HL-60/S4 treated with phorbol 12-myristate 13-acetate at 8.2 ng/mL for 4 days and 3 days (cell line): ENCODE data around the gene RANGRF.

Source experiments
- in situ Hi-C: fragments of 300-500 bp; cut with MboI; formaldehyde crosslinking; loops from 2 replicates; pipeline ENCODE4 v1.15.0; 2022; ENCODE audit warnings: low sequenced_read_pairs

Gene RANGRF

DNA sequence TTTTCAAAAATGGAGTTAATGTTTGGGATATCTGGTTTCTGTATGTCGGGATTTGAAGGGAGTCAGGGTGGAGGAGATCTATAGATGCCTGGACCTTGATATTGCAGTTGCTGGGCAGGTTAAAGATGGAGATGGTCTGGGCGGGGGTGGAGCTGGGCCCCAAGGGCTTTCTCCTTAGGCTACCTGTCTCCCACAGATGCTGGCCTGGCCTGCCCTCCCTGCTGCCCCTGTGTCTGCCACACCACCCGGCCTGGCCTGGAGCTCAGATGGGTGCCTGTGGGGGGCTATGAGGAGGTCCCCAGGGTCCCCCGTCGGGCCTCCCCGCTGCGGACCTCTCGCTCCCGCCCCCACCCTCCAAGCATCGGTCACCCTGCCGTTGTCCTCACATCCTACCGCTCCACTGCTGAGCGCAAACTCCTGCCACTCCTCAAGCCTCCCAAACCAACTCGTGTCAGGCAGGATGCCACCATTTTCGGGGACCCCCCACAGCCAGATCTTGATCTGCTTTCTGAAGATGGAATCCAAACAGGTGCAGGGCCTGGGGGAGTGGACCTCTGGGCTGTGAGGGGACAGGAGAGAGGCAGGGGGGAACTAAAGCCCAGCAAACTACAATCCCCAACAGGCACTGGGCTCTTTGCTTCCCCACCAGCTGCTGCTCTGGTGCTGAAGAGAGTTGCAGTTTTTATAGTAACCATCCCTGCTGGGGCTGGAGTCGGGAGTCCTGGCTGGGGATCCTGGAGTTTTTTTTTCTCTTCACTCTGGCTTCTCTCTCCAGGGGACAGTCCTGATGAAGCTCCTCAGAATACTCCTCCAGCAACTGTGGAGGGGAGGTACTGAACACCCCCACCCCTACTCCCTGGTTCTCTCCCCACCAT is 24.5 kb downstream of the RANGRF start:
- in situ Hi-C loops, result no loop called here

DNA sequence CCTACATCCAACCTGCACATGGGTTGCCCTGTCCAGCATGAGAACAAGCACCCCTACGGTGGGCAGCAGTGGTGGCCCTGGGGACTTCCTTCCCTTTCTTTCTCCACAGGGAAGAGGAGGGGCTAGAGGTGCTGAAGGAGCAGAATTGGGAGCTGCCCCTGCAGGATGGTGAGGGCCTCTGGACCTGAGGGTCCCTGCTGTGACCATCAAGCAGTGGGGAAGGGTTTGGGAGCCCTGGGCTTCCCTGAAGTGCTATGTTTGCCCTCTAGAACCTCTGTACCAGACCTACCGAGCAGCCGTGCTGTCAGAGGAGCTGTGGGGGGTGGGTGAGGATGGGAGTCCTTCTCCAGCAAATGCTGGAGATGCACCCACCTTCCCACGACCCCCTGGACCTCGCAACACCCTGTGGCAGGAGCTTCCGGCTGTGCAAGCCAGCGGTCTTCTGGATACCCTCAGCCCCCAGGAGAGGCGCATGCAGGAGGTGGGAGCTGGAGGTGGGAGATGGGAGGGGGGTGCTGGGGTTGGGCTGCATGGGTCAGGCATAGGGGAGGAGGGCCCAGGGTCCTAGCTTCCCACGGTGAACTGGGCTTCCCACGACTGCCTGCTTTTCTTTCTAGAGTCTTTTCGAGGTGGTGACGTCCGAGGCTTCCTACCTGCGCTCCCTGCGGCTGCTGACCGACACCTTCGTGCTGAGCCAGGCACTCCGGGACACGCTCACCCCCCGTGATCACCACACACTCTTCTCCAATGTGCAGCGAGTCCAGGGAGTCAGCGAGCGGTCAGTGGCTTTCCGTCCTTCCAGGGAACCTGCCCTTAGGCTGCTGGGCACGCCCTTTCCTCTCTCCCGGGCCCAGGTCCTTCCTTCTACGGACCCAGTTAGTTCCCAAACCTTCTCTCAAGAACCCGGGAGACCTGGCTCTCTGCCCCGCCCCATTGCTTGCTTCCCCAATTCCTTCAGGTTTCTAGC is 26.6 kb downstream of the RANGRF start:
- in situ Hi-C loops, result no loop called here

DNA sequence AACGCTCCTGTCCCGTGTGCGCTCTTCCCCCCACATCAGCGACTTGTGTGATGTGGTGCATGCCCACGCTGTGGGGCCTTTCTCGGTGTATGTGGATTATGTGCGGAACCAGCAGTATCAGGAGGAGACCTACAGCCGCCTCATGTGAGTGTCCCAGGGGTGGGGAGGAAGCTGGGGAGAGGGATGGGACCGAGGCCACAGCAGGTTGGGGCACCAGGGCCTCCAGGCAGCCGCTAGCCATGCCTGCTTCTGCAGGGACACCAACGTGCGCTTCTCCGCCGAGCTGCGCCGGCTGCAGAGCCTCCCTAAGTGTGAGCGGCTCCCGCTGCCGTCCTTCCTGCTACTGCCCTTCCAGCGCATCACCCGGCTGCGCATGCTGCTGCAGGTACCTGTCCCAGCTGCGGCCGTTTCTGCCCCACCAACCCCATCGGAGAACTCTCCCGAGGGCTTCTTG is 27.3 kb downstream of the RANGRF start:
- in situ Hi-C loops, result no loop called here

DNA sequence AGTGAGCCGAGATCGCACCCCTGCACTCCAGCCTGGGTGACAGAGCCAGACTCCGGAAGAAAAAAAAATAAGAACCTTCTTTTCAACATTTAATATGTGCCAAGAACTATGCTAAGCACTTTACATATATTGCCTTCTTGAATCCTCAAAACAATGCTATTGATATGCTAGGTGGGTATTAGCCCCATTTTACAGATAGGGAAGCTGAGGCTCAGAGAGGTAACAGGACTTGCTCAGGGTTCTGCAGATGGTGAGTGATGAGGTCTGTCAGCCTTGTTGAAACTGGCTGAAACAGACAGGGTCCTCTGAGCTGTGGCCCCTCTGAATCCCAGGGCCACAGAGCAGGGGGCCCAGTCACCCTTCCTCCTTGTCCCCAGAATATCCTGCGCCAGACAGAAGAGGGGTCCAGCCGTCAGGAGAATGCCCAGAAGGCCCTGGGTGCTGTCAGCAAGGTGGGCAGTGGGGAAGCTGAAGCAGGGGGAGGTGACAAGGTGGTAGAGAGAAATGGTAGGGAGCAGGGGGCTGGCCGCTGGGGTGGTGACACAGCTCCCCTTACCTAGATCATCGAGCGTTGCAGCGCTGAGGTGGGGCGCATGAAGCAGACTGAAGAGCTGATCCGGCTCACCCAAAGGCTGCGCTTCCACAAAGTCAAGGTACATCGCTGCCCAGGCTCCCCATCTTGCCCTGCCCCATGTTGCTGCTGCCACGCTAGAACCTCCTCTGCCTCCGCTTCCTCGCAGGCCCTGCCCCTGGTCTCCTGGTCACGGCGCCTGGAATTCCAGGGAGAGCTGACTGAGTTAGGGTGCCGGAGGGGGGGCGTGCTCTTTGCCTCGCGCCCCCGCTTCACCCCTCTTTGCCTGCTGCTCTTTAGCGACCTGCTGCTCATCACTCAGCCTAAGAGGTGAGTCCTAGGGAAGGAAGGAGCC is 29.8 kb downstream of the RANGRF start:
- in situ Hi-C loops, result no loop called here

DNA sequence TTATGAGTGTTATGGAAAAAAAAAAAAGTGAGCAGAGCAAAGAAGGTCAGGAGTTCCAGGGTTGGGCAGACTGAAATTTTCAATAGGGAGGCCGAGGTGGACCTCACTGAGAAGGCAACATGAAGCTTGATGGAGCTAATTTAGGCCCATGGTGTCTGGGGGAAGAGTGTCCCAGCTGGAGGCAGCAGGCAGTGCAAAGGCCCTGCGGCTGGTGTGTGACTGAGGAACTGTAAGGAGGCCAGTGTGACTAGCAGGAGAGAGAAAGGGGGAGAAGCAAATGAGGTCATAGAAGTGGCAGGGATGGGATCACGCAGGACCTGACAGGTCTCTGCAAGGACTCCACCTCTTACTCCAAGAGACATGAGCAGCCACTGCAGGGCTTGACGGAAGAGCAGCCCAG is 31.8 kb downstream of the RANGRF start:
- in situ Hi-C loops, result no loop called here

DNA sequence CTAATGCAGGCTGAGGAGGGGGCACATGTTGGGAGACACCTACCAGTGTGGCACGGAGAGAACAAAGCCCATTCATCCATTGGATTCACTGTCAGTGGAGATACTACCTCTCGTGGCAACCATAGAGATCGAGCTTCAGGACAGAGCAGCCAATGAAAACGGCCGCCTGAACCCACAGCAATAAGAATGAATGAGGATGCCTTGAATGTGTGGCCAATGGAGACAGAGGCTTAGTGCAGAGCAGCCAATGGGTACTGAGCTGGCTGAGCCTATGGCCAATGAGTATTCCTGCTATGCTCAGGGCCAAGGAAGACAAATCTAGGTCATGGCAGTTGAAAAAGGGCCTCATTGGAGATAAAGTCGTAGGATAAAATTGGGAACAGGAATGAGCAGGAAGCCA is 32.5 kb downstream of the RANGRF start:
- in situ Hi-C loops, result no loop called here

DNA sequence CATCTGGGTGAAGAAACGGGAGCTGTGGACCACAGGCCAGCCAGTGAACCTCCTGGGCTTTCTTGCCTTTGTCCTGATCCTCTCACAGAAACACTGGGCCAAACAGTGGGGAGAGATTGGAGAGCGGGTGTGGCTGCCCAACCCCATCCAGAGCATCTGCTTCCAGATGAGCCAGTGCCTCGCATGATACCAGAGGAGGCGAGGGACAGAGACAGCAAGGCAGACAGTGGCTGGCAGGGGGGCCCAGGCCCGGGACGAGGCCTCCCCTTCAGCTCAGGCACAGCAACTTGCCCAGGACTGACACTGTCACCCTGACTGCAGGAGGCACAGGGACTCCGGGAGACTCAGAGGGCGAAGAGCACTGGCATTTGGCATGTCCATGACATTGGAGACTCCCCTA is 33.6 kb downstream of the RANGRF start:
- in situ Hi-C loops, result no loop called here

DNA sequence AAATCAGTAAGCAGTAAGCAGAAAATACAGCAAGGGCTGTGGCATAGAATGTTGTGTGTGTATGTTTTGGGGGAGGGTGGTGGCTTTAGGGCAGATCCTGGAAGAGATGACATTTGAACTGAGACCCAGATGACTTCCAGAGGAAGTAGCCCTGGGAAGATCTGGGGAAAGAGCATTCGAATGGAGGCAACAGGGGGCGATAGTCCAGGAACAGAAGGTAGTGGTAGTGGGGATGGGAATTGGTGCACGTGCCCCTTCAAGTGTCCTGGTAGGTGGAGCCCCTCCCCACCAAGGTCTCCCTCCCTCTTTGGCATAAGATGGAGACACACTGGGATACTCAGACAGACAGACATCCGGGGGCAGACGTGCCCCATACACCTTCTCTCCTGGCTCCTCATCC is 35.7 kb downstream of the RANGRF start:
- in situ Hi-C loops, result no loop called here

DNA sequence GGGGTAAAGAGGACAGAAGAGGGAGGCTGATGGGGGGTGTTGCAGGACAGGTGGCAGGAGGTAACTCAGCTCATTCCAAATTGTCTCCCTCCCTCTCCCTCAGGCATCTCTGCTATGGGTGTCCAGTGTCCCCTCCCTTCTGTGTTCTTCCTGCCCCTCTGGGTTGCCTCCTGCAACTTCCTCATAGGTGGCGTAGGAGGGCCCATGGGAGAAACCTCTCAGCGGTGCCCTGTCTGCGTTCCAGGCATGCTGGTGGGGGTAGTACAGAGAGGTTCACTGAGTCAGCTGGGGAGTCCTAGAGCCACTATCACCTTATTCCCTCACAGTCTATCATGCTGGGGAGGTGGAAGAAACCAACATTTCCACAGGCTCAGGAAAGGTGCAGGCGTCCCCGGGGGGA is 36.5 kb downstream of the RANGRF start:
- in situ Hi-C loops, result no loop called here

DNA sequence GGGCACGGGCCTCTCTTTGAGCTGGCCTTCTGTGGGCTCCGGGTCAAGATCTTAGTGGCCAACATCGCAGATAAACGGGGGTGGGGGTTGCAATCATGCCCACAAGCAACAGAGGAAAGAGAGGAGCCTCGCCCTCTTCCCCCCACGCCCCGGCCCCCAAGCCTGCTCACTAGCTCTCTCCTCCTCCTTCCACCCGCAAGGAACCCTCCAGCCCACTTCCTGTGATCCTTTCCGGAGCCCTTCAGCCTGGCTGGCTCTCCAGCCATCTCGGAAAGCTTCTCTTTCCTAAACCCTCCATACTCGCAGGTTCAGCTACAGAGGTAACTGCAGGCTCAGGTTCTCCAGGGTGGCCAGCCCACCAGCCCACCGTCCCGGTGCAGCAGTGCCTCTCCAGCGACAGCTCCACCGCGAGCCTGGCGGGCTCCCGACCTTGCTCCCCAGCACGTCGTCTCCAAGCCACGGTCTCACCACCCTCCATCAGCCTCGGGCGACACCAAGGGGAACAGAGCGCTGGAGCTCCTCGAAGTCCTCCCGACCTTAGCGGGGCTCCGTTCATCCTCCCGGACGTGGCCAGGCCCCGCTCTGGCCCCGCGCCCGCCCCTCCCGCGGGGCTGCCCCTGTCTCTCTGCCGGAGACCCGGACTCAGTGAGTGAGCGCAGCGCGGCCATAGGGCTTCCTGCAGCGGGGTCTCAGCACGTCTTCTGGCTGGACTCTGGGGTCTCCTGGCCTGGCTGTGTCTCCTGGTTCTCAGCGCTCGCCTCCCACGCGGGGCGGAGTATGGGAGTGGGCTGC is 38.2 kb downstream of the RANGRF start:
- in situ Hi-C loops, result no loop called here

DNA sequence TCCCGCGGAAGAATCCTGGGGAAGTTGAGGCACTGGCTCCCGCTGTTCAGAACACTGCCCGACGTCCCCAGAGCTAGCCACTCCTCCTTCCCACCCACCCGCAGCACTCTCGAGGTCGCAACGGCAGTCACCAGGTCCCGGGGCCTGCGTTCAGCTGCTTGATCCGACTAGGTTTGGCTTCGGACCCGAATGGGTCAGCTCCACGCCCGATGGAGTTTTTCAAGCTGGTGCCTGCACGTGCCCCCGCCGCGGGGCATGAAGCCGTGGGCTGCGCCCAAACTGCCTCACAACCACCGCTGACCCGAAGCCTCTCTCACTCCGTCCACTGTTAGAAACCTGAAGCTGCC is 38.8 kb downstream of the RANGRF start:
- in situ Hi-C loops, result no loop called here

DNA sequence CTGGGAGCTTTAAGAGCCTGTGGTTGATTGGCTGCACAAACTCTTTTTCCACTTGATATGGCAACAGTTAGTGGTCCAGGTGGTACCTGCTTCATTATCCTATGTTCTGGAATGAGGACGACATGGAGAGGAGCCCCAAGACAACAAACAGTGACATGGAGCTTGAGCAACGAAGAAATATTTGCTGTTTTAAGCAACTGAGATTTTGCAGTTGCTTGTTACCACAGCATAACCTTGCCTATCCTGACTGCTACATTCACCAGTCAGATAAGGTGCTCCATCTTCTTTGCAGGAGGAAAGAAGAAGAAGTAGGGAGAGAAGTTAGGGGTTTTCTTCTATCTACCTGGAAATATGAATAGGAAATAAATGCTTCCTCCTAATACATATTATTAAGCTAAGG is 43.7 kb downstream of the RANGRF start:
- in situ Hi-C loops, result no loop called here

DNA sequence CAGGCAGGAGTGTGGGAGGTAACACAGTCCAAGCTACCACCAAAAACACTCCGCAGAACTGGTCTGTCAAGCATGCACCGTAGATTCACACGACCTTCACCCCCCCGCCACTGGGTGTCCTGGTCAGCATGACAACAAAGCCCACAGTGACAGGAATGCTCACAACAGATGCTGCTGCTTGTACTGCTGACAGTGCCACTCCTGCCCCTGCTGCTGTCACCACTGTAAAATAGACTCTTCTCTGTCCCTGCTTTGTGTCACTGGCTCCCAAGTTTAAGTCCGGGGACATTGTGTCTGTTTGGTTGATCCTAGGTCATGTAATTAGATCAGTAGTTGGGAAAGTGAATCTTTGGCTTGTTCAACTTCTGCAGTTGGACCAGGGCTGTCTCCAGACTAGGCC is 44.2 kb downstream of the RANGRF start:
- in situ Hi-C loops, result no loop called here

DNA sequence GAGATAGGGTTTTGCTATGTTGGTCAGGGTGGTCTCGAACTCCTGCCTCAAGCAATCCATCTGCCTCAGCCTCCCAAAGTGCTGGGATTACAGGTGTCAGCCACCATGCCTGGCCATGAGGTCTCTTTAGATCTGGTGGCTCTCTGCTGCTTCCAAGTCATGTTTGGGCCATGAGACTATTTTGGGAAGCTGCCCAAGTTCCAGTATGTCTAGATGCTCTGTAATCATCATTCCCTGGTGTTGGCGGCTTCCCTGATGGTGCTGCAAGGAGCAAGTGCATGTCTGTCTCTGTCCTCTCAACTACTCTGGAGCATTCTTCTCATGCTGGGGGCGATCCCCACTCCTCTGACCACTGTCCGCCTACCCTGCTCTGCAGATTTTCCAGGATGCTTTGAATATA is 44.8 kb downstream of the RANGRF start:
- in situ Hi-C loops, result no loop called here

DNA sequence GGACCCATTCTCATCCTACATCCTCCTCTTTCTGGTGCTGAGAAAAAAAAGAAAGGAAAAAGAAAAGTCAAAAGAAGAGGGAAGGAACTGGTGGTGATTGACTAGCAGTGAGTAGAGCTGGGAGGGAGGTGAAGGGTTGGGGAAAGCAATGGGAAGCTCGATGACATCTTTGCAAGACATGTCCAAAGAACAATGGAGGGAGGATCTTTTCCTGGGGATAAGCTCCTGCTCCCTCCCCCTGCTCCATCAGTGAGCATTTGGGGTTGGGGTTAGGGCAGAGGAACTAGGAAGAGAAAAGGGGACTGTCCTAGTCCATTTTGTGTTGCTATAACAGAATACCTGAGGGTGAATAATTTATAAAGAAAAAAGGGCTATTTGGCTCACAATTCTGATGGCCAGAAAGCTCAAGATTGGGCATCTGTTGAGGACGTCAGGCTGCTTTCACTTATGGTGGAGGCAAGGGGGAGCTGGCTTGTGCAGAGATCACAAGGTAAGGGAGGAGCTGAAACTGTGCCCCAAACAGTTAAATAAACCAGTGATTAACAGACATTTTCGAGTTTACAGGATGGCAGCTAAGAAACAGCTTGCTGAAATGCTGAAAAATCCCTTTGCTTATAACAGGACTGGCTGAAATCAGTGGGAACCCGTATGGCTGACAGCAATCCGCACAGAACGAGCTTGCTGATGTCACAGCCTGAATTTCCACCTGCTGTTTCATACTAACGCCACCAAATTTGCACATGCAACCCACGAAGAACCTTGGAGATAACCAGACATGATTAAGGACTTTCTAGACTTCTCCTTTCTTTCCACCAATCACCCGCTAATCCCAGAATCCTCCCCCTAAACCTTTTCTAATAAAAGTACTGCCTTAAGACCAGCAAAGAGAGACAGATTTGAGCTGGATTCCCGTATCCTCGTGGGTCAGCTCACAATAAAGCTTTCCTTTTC is 49.6 kb downstream of the RANGRF start:
- in situ Hi-C loops, result no loop called here

DNA sequence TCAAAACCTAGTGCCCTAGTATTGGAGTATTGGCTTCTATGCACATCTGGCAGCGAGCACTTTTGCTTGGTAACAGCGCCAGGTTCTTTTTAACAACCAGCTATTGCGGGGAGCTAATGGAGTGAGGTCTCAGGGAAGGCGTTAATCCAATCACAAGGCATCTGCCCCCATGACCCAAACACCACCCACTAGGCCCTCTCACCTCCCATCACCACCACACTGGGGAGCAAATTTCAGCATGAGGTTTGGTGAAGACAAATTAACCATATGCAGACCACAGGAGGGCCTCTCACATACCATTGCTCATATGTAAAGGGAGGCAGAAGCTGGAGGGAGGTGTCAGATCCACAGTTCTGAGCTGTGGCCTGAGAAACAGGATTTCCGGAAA is 50.3 kb downstream of the RANGRF start:
- in situ Hi-C loops, result no loop called here

DNA sequence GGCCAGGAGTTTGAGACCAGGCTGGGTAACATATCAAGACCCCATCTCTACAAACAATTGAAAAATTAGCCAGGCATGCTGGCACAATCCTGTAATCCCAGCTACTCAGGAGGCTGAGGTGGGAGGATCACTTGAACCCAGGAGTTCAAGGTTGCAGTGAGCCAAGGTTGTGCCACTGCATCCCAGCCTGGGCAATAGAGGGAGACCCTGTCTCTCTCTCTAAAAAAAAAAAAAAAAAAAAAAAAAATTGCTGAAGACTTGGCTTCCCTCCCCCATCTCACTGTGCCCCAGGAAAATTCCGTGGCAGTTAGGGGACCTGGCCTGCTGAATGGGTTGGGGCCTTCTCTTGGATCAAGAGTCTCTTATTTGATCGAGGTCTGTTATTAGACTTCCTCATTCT is 51.1 kb downstream of the RANGRF start, which contains the start of gene ODF4:
TSS of gene ODF4 (plus strand) at position 301 of the 400 bp plus-strand sequence. CDS start 212 bp downstream, outside the sequence.
- in situ Hi-C loops, result no loop called here
